ENCODE measurements around the gene ATP10A.

The ATP10A gene

GRCh38 chr15:25783607-25784540 lies 79.3 kb downstream of the ATP10A start:
- H3K79me2 ChIP-seq (ENCODE audit: insufficient read depth, low read length), result no peaks in the 10 kb centered on the region
- H3K9me2 ChIP-seq (ENCODE audit: low read depth, low read length), result no peaks in the 10 kb centered on the region
- no peaks in the 10 kb centered on the region for H3K36me3 ChIP-seq (ENCODE audit: insufficient read depth, low read length)
- H3K27me3 ChIP-seq (ENCODE audit: insufficient read depth, low read length), result no peaks in the 10 kb centered on the region
- no peaks in the 10 kb centered on the region for H3F3A ChIP-seq (ENCODE audit: insufficient read depth, low read length)
- no peak overlapping the region for H3K4me2 ChIP-seq (ENCODE audit: low read length)
- H3K27ac ChIP-seq (ENCODE audit: low read depth, low read length, poor library complexity, severe bottlenecking), result no peak overlapping the region
- peak; percentile 47; the same call in 1 of the 2 replicates for TF ChIP-seq CTCF (IDR thresholded peaks at IDR 0.05; ENCODE audit: low read length)
- no peak for TF ChIP-seq EZH2 (IDR thresholded peaks at IDR 0.05; ENCODE audit: borderline replicate concordance, low read length)
- no peak overlapping the region for H2AFZ ChIP-seq (ENCODE audit: low read length)
- no peaks in the 10 kb centered on the region for H3K9me3 ChIP-seq (ENCODE audit: low read length)
- no peak overlapping the region for H3K4me3 ChIP-seq (ENCODE audit: low read depth, low read length, poor library complexity, severe bottlenecking)
- H3K9ac ChIP-seq (ENCODE audit: low read length), result no peak overlapping the region
- H4K20me1 ChIP-seq (ENCODE audit: insufficient read depth, low read length), result no peaks in the 10 kb centered on the region
- no peaks in the 10 kb centered on the region for H3K4me1 ChIP-seq (ENCODE audit: insufficient read depth, low read length, severe bottlenecking)

- no peak overlapping the region for H3K27ac ChIP-seq (ENCODE audit: low read depth, low read length, poor library complexity, severe bottlenecking)
- H3F3A ChIP-seq (ENCODE audit: insufficient read depth, low read length), result no peaks in the 10 kb centered on the region
- no peaks in the 10 kb centered on the region for H4K20me1 ChIP-seq (ENCODE audit: insufficient read depth, low read length)
- H3K4me1 ChIP-seq (ENCODE audit: insufficient read depth, low read length, severe bottlenecking), result no peaks in the 10 kb centered on the region
- H2AFZ ChIP-seq (ENCODE audit: low read length), result no peak overlapping the region
- H3K36me3 ChIP-seq (ENCODE audit: insufficient read depth, low read length), result no peaks in the 10 kb centered on the region
- no peaks in the 10 kb centered on the region for H3K9me2 ChIP-seq (ENCODE audit: low read depth, low read length)
- H3K4me2 ChIP-seq (ENCODE audit: low read length), result no peak overlapping the region
- no peak overlapping the region for H3K9ac ChIP-seq (ENCODE audit: low read length)
- TF ChIP-seq CTCF (IDR thresholded peaks at IDR 0.05; ENCODE audit: low read length) (no peak), EZH2 (IDR thresholded peaks at IDR 0.05; ENCODE audit: borderline replicate concordance, low read length) (no peak)
- H3K27me3 ChIP-seq (ENCODE audit: insufficient read depth, low read length), result no peaks in the 10 kb centered on the region
- H3K4me3 ChIP-seq (ENCODE audit: low read depth, low read length, poor library complexity, severe bottlenecking), result no peak overlapping the region
- no peaks in the 10 kb centered on the region for H3K79me2 ChIP-seq (ENCODE audit: insufficient read depth, low read length)
- no peaks in the 10 kb centered on the region for H3K9me3 ChIP-seq (ENCODE audit: low read length)
Observed at GRCh38 chr15:25783134-25783533, 80.0 kb downstream of the ATP10A start.

- TF ChIP-seq CTCF (IDR thresholded peaks at IDR 0.05; ENCODE audit: low read length) (no peak), EZH2 (IDR thresholded peaks at IDR 0.05; ENCODE audit: borderline replicate concordance, low read length) (no peak)
Observed at GRCh38 chr15:25780479-25781255, 82.5 kb downstream of the ATP10A start.

More at GRCh38 chr15:25780479-25781255, 82.5 kb downstream of the ATP10A start:
- H3K9ac ChIP-seq (ENCODE audit: low read length), result no peak overlapping the region
- no peaks in the 10 kb centered on the region for H3K4me1 ChIP-seq (ENCODE audit: insufficient read depth, low read length, severe bottlenecking)
- H3K27ac ChIP-seq (ENCODE audit: low read depth, low read length, poor library complexity, severe bottlenecking), result no peak overlapping the region
- no peaks in the 10 kb centered on the region for H3K36me3 ChIP-seq (ENCODE audit: insufficient read depth, low read length)
- no peak overlapping the region for H2AFZ ChIP-seq (ENCODE audit: low read length)
- H3K9me3 ChIP-seq (ENCODE audit: low read length), result no peaks in the 10 kb centered on the region
- no peaks in the 10 kb centered on the region for H4K20me1 ChIP-seq (ENCODE audit: insufficient read depth, low read length)
- no peaks in the 10 kb centered on the region for H3K27me3 ChIP-seq (ENCODE audit: insufficient read depth, low read length)
- no peak overlapping the region for H3K4me2 ChIP-seq (ENCODE audit: low read length)
- no peaks in the 10 kb centered on the region for H3K9me2 ChIP-seq (ENCODE audit: low read depth, low read length)
- H3K4me3 ChIP-seq (ENCODE audit: low read depth, low read length, poor library complexity, severe bottlenecking), result no peak overlapping the region
- no peaks in the 10 kb centered on the region for H3K79me2 ChIP-seq (ENCODE audit: insufficient read depth, low read length)
- H3F3A ChIP-seq (ENCODE audit: insufficient read depth, low read length), result no peaks in the 10 kb centered on the region
